Stimulated activated CD8-positive, alpha-beta memory T cell treated with anti-CD3 and anti-CD28 coated beads, Interleukin-4, amount 100 ng/mL, for 4 hours (primary cell): ENCODE measurements around the gene CDH13.

Experiments used
- DNase-seq, 2 donors: peaks; one replicate each; pipeline ENCODE4 v3.0.0-alpha.2; 2020; ENCODE audit warnings: low read depth in 2 of 2, low spot score in 1 of 2

CDH13 gene

DNA sequence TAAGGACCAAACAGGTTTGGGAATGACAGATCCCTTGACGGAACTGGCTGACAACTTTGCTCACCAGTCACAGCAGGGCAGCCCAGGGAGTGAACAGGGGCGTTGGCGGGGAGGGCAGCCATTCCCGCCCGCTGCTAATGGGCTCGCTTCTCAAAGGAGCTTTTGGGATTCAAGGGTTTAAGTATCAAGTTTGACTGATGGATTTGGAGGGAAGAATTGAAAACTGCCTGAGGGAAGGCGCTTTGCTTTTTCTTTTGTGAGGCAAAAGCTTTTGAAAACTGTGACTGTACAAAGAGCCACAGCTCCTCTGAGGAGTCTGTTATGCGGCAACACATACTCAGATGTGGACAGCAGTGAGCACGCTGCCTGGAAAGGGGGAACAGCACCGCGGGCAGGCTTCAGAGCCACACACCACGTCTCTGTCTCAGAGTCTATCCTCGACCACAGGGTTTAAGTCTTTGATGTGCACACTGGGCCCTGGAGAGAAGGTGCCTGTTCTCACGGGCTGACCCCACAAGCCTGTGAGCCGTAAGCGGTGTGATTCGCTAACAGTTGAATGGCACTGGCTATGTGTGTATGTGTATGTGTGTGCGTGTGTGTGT is 1101.1 kb downstream of the CDH13 start:
- DNase-seq: no peak

DNA sequence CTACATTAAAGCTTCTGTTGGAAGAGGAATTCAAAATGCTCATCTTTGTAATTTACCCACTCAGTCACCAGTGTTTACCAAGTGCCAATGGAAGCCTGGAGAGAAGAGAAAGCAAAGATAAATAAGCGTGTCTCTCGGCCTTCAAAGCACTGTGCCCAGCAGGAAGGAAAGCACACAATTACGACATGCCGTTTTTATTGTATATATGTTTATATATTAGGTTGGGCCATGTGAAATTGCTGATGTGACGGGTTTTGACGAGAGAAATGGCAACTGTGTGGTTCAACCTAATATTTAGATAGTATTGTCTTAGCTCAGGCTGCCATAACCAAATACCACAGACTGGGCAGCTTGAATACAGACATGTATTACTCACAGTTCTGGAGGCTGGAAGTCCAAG is 1101.7 kb downstream of the CDH13 start:
- no peak for DNase-seq

DNA sequence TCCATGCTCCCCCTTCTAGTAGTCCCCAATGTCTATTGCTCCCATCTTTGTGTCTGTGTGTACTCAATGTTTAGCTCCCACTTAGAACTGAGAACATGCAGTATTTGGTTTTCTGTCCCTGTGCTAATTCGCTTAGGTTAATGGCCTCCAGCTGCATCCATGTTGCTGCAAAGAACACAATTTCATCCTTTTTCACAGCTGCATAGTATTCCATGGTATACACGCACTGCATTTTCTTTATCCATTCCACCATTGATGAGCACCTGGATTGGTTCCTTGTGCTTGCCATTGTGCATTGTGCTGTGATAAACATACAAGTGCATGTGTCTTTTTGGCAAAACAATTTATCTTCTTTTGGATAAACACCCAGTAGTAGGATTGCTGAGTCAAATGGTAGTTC is 1104.0 kb downstream of the CDH13 start:
- DNase-seq: no peak

DNA sequence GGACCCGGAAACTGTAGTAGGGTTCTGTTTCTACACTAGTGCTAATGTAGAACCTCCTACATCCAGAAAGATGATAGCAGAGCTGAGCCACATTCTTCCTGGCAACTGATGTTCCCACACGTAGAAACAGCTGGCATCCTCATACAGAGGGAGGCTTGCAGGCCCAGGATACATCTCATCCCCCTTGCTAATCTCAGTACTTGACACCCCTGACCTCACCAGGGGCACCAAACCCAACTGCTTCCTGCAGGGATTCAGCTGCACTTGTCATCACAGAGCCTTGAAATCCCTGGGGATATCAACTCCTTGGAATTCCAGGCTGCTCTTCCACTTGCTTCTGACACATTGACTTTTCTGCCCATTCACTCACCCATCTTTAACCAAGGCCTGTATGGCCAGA is 1105.8 kb downstream of the CDH13 start:
- DNase-seq: no peak

DNA sequence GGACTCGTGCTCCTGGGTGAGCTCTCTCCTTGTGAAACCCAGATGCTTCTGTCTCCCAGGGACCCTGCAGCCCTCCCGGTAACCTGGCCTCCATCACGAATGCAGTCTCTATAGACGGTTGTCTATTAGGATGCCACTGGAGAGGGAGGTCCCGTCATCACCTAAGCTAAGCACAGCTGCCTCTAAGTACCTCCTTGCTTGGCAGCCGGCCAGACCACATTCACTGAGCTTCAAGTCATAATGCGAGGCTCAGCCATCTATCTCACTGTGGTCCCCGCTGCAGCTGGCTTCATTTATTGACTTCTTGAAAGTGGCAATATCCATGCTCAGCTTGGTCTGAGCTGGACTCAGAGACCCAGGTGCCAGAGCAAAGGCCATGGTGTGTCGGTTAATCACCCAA is 1106.5 kb downstream of the CDH13 start:
- DNase-seq: no peak

DNA sequence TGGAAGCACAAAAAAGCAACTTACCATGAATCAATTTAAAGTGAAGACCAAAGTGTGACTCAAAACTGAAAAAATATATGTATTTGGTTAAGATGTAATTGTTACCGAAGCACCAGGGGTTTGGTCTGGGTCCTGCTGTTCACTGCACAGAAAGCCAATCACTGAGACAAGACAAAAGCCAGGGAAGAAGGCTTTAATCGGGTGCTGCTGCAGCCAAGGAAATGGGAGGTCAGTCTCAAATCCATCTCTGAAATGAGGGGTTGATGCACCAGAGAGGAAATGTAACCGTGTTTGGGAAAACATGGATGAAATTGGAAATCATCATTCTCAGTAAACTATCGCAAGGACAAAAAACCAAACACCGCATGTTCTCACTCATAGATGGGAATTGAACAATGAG is 1107.4 kb downstream of the CDH13 start:
- no peak for DNase-seq

DNA sequence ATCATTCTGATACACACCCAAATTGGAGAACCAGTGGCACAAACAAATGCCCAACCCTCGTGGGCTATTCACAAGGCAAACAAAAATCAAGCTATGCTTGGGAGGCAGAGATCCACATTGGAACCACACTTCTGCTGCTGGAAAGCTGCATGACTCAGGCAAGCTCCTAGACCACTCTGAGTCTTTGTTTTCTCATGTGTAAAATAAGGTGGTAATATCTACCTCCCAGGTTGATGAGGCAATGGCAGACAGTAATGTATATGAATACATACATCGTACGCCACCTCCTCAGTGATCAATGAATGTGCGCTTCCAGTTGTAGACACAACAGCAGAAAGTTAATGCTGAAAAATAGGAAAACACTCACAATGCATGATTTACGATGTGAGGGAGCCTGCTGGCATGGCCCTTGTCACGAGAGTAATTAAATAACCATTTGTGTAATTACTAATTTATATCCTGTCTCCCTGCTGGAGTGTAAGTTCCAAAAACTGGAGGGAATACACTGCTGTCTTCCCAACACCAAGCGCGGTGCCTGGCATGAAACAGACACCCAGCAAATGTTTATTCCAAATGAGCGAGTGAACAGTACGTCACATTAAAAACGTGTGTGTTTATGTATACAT is 1111.1 kb downstream of the CDH13 start:
- no peak for DNase-seq

DNA sequence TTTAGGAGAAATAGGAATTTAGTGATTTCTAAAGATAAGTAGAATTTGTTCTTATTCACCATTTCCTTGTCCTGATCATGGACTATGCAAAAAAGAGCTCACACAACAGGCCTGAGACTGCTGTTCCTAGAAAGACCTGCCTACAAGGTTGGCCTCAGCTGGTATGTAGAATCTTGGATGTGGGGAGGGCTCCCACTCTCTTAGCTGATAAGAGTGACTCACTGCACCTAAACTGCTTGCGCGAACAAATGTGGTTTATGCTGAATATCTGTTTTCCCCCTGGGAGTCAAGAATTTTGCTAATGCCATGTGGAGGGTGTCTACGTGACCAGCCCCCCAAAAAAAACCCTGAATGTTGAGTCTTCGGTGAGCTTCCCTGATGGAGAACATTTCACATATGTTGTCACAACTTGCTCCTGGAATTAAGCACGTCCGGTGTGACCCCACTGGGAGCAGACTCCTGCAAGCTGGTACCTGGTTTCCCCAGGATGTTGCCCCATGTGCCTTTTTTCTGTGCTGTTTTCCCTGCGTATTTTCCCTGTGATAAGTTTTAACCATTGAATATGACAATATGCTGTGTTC is 1112.2 kb downstream of the CDH13 start:
- DNase-seq: no peak

DNA sequence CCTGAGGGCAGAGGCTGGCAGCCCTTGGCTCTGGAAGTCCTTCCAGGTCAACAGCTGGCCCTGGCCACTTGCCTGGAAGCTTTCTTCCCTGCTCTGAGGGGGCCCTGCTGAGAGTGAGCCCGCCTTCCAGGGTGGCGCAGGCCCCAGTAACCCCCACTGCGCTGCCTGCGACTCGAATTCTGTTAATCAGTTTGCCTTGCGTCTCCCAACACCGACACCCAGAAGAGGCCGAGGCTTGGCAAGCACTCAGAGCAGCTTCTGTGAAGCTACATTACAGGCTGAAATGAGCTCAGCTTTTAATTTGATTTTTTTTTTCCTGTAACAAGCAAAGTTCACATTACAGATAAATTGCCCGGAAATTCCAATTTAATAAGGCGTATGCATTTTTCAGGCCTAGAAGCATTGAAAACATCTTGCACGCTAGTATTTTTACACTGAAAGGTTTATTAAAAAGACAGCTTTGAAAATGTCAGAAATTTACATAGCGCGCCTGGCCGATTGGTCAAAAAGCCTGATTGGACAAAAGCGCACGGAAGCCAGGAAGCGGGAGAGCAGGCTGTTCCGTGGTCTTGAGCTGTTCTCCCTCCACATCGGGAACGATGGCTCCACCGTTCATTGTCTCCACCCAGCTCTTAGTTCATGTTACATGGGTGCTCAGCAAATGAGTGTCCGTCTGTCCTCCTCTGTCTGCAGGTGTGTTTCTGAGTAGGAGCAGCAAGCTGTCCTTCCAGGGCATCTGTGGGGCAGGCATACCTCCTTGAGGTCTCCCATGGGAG is 1115.5 kb downstream of the CDH13 start:
- no peak for DNase-seq

DNA sequence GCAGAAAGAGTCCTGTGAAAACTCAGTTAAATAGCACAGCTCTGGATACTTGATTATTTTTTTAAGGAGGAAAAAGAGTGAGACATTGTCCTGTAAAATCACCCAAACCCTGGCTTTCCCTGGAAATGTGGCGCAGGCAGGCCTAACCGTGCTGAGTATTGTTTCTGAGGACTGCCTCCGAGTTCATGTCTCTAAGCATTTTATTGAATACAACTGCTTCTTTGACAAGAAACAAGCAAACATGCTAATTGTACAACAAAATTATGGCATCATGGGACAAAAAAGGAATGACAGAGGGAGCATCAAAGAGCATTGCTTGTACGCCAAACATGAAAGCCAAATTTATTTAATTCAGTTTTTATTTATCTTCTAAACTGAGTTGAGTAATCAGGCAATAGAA is 1116.5 kb downstream of the CDH13 start:
- no peak for DNase-seq

DNA sequence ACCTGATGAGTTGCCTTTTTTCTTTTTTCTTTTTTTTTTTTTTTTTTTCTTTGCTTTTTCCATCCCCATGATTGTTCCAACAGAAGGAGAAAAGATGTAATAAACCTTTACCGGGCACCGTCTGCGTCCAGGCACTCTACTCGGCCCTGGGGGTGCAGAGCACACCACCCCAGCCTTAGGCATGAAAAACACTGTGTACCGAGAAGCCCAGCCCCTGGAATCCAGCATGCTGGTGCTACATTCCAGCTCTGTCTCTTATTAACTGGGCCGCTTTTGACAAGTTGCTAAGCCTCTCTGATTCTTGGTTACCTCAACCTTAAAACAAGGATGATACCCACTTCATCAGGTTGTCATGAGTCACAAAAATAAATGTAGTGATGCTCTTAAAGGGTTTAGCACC is 1117.0 kb downstream of the CDH13 start:
- no peak for DNase-seq

DNA sequence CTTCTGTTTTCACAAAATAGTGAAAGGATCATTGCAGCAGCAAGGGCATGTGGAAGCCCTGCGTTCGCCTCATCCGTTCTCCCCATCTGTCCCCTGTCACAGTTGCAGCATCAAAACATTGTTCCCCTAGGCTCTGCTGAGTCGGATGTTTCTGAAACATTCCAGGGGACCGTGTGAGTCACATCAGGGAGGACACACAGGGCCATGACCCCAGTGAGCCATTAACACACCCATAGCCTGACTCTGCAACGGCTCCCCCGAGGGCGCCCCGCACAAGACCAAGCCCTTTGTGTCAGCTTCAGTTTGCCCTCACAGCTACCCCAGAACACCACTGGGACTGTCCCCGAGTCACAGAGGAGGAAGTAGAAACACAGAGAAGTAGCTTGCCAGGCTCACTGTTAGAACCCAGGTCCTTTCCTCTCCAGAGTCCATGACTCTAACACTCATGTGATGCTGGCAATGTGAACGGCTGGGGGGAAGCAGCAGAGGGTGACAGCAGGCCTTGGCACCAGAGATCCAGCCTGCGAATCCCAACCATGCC is 1117.7 kb downstream of the CDH13 start:
- no peak for DNase-seq

DNA sequence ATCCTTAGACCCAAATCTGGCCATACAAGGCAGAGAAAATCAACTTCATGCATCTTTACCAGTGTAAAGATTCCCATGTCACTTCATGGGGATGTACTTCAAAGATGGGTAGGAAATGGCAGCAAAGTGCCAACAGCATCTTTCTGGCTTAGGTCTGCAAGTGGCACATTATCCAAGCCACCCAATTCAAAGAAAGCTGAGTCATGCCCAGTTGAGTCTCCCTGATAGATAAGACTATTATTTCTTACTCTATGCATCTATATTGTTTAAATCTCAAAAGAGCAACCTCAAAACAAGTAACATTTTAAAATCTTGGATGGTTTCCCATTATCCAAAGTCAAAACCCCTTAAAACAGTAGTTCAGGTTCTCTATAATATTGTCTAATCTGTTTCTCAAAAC is 1119.8 kb downstream of the CDH13 start:
- DNase-seq: no peak

DNA sequence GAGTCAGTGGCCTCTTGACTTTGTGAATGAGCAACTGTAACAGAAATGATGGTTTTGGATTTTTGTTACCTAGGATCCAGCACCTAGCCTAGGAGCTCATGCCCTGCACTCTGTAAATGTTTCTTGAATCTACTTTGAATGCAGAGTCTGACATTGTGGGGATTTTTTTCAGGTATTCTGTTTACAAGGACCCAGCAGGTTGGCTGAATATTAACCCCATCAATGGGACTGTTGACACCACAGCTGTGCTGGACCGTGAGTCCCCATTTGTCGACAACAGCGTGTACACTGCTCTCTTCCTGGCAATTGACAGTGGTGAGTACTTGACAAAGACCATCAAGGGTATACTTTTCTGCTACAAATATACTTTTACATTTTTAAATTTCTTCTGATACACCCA is 1121.2 kb downstream of the CDH13 start:
- no peak for DNase-seq

DNA sequence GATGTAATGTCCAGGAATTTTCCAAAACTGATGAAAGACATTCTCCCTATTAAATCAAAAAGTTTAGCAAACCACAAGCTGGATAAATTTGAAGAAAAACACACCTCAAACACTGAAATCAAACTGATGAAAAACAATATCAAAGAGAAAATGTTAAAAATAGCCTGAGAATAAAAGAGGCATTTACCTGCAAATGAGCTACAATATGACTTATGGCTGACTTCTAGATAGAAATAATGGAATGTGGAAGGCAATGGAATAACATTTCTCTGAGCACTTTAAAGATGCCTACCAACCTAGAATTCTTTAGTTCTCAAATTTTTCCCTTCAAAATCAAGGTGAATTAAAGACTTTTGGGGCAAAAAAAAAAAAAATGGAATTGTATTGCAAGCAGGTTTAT is 1128.6 kb downstream of the CDH13 start:
- DNase-seq: no peak

DNA sequence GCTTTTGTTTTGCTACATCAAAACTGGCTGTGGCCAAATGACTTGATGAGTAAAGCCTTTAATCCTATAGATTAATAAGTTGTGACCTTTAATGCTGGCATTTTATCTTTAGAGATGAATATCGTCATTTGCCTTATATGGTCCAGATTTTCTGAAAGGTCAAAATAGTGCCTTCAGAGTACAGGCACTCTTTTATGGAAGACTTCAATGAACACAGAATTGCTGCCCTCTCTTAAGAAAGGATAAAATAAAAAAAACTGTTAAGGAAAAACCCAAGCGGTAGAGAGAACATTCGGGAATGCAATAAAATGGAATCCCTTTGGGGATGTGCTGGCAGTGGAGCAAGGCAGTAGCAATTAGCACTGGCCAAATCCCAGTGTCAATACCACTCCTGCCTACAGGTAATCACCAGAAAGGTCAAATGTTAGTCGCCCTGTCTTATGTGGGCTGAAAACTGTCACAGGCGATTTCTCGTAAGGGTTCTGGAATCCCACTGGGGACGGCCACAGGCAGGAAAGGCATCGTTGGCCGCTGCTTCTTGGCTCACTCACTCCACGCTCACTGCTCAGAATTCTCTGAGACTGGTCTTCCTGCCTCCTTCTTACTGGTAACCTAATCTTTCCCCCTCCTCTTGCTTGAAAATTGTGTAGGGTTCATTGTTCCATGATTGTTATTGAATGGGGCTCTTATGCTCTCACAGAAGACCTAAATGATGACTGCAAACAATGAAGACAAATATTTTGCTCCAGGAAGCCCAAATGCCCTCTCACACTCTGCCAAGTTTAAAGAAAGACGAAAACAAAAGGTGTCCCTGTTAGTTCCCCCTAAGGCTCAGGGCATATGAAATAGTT is 1135.6 kb downstream of the CDH13 start:
- no peak for DNase-seq

DNA sequence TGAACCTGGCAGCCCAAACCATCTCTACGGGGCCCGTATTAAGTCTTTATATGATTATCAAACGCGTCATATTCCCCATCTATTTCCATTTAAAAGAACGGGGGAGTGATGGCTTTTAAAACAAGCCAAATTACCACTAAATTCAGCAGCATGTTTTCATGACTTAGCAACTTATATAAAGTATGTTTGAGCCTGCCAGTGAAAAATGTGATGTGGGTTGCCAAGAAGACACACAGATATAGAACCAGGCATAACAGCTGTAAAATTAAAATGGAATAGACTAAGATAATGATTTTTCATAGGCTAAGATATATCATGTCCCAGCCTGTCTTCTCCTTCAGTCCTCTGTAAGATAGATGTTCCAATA is 1136.2 kb downstream of the CDH13 start:
- DNase-seq: no peak

DNA sequence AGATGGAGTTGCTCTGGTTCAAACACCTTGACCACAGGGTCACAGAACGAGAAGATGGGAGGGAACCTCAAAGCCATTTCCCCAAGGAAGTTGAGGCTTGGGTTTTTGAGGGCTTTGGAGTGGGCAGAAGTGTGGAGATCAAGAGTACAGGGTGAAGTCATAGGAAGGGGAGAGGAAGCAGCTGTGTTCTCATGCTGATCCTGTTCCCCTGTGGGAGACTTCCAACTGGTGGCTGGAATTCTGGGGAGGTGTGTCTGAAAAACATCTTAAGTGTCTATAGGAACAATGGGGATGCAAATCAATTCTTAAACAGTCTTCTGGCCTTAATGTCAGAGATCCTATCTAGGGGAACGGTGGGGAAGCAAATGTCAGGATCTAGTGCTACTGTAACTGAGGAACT is 1142.2 kb downstream of the CDH13 start:
- no peak for DNase-seq

DNA sequence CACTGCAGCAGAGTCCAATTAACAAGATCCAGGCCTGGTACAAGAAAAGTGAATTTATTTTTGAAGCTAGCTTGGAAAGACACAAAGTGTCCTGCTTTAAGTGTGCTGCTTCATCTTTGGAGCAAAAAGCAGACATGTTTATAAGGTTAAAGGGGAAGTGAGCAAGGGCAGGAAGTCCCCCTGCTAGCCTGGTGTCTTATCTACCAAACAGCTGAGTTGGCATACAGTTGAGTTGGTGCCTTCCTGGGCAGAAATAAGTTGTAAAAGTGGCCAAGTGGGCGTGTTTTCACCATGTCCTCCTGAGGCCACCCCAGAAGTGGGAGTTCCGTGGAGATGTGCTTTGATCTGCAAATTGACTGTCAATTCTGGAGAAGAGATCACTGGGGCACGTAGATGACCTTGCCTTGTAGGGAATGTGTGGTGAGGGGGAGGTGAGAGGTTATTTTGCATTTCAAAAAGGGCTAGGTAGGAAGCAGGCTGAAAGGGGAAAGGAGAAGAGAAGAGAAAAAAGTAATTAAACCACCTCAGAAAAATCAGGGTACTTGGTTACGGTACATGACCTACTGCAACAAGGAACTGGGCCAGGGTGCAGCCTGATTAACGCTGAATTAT is 1142.7 kb downstream of the CDH13 start:
- DNase-seq: no peak

DNA sequence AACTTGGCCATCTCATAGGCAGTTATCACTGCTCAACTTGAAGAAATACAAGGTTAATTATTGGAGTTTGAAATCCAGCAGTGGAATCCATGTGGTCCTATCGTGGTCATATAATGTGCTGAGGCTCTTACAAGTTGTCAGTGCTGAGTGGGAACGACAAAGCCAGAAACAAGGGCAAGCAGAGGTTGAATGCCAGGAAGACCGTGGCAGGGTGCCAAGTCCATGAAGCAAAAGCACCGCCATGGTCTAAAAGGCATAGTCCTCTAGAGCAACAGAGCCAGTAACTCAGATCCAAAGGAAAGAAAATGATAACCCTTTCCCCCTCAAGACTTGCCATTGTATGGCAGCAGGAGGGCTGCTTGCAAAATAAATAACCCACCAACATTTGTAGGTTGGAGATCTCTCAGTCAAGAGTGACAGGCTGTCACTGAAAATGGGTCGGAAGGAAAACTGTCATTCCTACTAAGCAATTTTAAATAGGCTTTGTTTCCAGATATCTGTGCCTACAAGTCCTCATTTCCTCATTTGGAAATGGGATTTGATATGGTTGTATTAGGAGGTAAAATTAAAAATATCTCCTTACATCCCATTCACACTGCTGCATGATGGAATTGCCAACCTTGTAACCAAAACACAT is 1144.7 kb downstream of the CDH13 start:
- DNase-seq: no peak
